Stimulated activated CD4-positive, alpha-beta T cell treated with anti-CD3 and anti-CD28 coated beads, TNF-alpha, amount 100 ng/mL, for 24 hours (primary cell): ENCODE data around the gene PEX7.
"Not testable (repeated sequence)": the region's sequence is repeated elsewhere in the genome, so short reads cannot be mapped to it uniquely, and the experiment has no call there.

Experiments used
- DNase-seq, 3 experiments: peaks; one replicate each; pipeline ENCODE4 v3.0.0-alpha.2; 2020; ENCODE audit warnings: low read depth in 3 of 3

PEX7 gene

GRCh38 chr6:136950436-136951126 is 128.2 kb downstream of the PEX7 start:
- no peak for DNase-seq

GRCh38 chr6:136952714-136953260 is 130.4 kb downstream of the PEX7 start:
- DNase-seq: no peak

GRCh38 chr6:136955123-136955522 is 132.7 kb downstream of the PEX7 start:
- no peak for DNase-seq

GRCh38 chr6:136956590-136957544 is 134.5 kb downstream of the PEX7 start:
- DNase-seq: no peak

GRCh38 chr6:136958168-136958567 is 135.8 kb downstream of the PEX7 start:
- DNase-seq: no peak

GRCh38 chr6:136959471-136959891 is 137.1 kb downstream of the PEX7 start:
- DNase-seq: no peak

- DNase-seq: not testable (repeated sequence)
Observed at GRCh38 chr6:136959935-136960334, 137.5 kb downstream of the PEX7 start.

GRCh38 chr6:136960781-136961180 is 138.4 kb downstream of the PEX7 start:
- DNase-seq: no peak

- no peak for DNase-seq
Observed at GRCh38 chr6:136961848-136962247, 139.5 kb downstream of the PEX7 start.

GRCh38 chr6:136962661-136963060 is 140.3 kb downstream of the PEX7 start:
- DNase-seq: no peak

GRCh38 chr6:136963259-136963658 is 140.9 kb downstream of the PEX7 start:
- no peak for DNase-seq
